ENCODE data around the gene ITLN2. TPM values are rescaled to one million over a fixed set of nuclear protein-coding genes. Genes with fewer than 3 reads are reported as not detected.

The ITLN2 gene
- polyA plus RNA-seq, 1 of the 3 experiments (the other 2 are of a cell fraction) = not detected

- H3K79me2 ChIP-seq (ENCODE audit: insufficient read depth) = no peaks in the 10 kb centered on the region
- ChIA-PET CTCF (interaction anchor here (0.5 kb wide), 1 partner anchor 1000 kb away, joined by 4 read pairs; no protein-coding TSS in a partner anchor), POLR2A (no interaction called here)
- TF ChIP-seq, protein P1, sequence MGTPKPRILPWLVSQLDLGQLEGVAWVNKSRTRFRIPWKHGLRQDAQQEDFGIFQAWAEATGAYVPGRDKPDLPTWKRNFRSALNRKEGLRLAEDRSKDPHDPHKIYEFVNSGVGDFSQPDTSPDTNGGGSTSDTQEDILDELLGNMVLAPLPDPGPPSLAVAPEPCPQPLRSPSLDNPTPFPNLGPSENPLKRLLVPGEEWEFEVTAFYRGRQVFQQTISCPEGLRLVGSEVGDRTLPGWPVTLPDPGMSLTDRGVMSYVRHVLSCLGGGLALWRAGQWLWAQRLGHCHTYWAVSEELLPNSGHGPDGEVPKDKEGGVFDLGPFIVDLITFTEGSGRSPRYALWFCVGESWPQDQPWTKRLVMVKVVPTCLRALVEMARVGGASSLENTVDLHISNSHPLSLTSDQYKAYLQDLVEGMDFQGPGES (IDR thresholded peaks at IDR 0.05; ENCODE audit: low read depth, low read length) = no peak
- TF ChIP-seq RFX5 (IDR thresholded peaks at IDR 0.05; ENCODE audit: low read length) (no peak), EZH2phosphoT487 (IDR thresholded peaks at IDR 0.05; ENCODE audit: borderline replicate concordance, low read depth) (no peak), JUND (IDR thresholded peaks at IDR 0.05) (no peak), TEAD4 (IDR thresholded peaks at IDR 0.05; ENCODE audit: borderline replicate concordance, insufficient read depth) (no peak), RAD21 (IDR thresholded peaks at IDR 0.05; ENCODE audit: low read length) (no peak), POLR2AphosphoS5 (IDR thresholded peaks at IDR 0.05; ENCODE audit: low read depth, low read length) (no peak), NRF1 (IDR thresholded peaks at IDR 0.05; ENCODE audit: low read depth, low read length) (no peak), GABPA (IDR thresholded peaks at IDR 0.05; ENCODE audit: low read depth) (no peak)
- TF ChIP-seq, protein P2, sequence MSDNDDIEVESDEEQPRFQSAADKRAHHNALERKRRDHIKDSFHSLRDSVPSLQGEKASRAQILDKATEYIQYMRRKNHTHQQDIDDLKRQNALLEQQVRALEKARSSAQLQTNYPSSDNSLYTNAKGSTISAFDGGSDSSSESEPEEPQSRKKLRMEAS (IDR thresholded peaks at IDR 0.05; ENCODE audit: low read depth) = no peak
- TF ChIP-seq, protein P3, sequence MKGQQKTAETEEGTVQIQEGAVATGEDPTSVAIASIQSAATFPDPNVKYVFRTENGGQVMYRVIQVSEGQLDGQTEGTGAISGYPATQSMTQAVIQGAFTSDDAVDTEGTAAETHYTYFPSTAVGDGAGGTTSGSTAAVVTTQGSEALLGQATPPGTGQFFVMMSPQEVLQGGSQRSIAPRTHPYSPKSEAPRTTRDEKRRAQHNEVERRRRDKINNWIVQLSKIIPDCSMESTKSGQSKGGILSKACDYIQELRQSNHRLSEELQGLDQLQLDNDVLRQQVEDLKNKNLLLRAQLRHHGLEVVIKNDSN (IDR thresholded peaks at IDR 0.05; ENCODE audit: borderline replicate concordance, low read depth) = no peak
- H3F3A ChIP-seq (replicated peaks; ENCODE audit: insufficient read depth) = no peaks in the 10 kb centered on the region
- no peaks in the 10 kb centered on the region for H3K36me3 ChIP-seq (replicated peaks in 1 of 2; ENCODE audit: control insufficient read depth in 1 of 2, insufficient read depth in 2 of 2, low read length in 1 of 2)
- peaks cover 48% of the 10 kb centered on the region; the same call in 1 of the 2 replicates for H3K27me3 ChIP-seq (ENCODE audit: insufficient read depth)
- H3K9ac ChIP-seq = no peak overlapping the region
- 0% methylated on average over 1 of the region's 1 CpG for WGBS (ENCODE audit: low lambda C conversion rate)
- no peaks in the 10 kb centered on the region for H3K9me2 ChIP-seq
- no peak overlapping the region for H3K4me3 ChIP-seq (ENCODE audit: low read depth in 2 of 2, low read length in 1 of 2)
- H3K9me3 ChIP-seq = no peaks in the 10 kb centered on the region
- no peak overlapping the region for H3K4me2 ChIP-seq
- no peaks in the 10 kb centered on the region for H4K20me1 ChIP-seq (ENCODE audit: insufficient read depth)
- DNase-seq = no peak
- H3K27ac ChIP-seq (ENCODE audit: low read depth in 2 of 2, low read length in 1 of 2) = no peak overlapping the region
- no peaks in the 10 kb centered on the region for H3K4me1 ChIP-seq (ENCODE audit: control insufficient read depth in 1 of 2, insufficient read depth in 2 of 2, low read depth in 1 of 2, low read length in 1 of 2)
- H2AFZ ChIP-seq (ENCODE audit: low read depth) = no peak overlapping the region
Observed at GRCh38 chr1:160961419-160961818, 6.8 kb upstream of the ITLN2 start.

- Histone ChIP-seq H3K4me3 (ENCODE audit: low read depth in 2 of 2, low read length in 1 of 2) (no peak overlapping the region), H3K27ac (ENCODE audit: low read depth in 2 of 2, low read length in 1 of 2) (no peak overlapping the region), H3F3A (replicated peaks; ENCODE audit: insufficient read depth) (no peaks in the 10 kb centered on the region), H3K4me2 (no peak overlapping the region), H3K27me3 (ENCODE audit: insufficient read depth) (peaks cover 50% of the 10 kb centered on the region; the same call in 1 of the 2 replicates), H3K9me2 (no peaks in the 10 kb centered on the region), H2AFZ (ENCODE audit: low read depth) (no peak overlapping the region), H3K79me2 (ENCODE audit: insufficient read depth) (no peaks in the 10 kb centered on the region), H3K9ac (no peak overlapping the region), H3K4me1 (ENCODE audit: control insufficient read depth in 1 of 2, insufficient read depth in 2 of 2, low read depth in 1 of 2, low read length in 1 of 2) (no peaks in the 10 kb centered on the region), H4K20me1 (ENCODE audit: insufficient read depth) (no peaks in the 10 kb centered on the region), H3K36me3 (replicated peaks in 1 of 2; ENCODE audit: control insufficient read depth in 1 of 2, insufficient read depth in 2 of 2, low read length in 1 of 2) (no peaks in the 10 kb centered on the region), H3K9me3 (no peaks in the 10 kb centered on the region)
- ChIA-PET CTCF (interaction anchor here (1.4 kb wide), 1 partner anchor 11 kb away, joined by 3 read pairs; no protein-coding TSS in a partner anchor), POLR2A (no interaction called here)
- WGBS (ENCODE audit: low lambda C conversion rate) = 6% methylated on average over 4 of the region's 4 CpGs
- TF ChIP-seq EZH2phosphoT487 (IDR thresholded peaks at IDR 0.05; ENCODE audit: borderline replicate concordance, low read depth) = no peak
- TF ChIP-seq REST (IDR thresholded peaks at IDR 0.05; ENCODE audit: low read depth, low read length) = no peak
- TF ChIP-seq YY1 (IDR thresholded peaks at IDR 0.05; ENCODE audit: low read depth) = no peak
- TF ChIP-seq FOXJ3 (CRISPR knock-in tag; IDR thresholded peaks at IDR 0.05) = no peak
- no peak for TF ChIP-seq TAF1 (IDR thresholded peaks at IDR 0.05; ENCODE audit: borderline replicate concordance, low read depth, low read length)
- TF ChIP-seq RAD21 (IDR thresholded peaks at IDR 0.05; ENCODE audit: low read length) = no peak
- no peak for TF ChIP-seq NFIC (IDR thresholded peaks at IDR 0.05; ENCODE audit: borderline replicate concordance)
- TF ChIP-seq ELF1 (IDR thresholded peaks at IDR 0.05) = no peak
- TF ChIP-seq ZBTB33 (IDR thresholded peaks at IDR 0.05; ENCODE audit: borderline replicate concordance, low read depth) = no peak
- DNase-seq = no peak
Observed at GRCh38 chr1:160956966-160957365, 2.4 kb upstream of the ITLN2 start.
